Right renal pelvis (tissue), 4 donors: ENCODE results near the gene CR1. TPM values are rescaled to one million over a fixed set of nuclear protein-coding genes. Genes with fewer than 3 reads are reported as not detected.
"Not testable (repeated sequence)": the region's sequence is repeated elsewhere in the genome, so short reads cannot be mapped to it uniquely, and the experiment has no call there.

ENCODE experiments used
- DNase-seq, 4 donors: peaks; one replicate each; pipeline ENCODE4 v3.0.0-alpha.2; 2013; ENCODE audit warnings: low read depth in 4 of 4, low spot score in 3 of 4, missing footprints in 1 of 4
- polyA plus RNA-seq, 4 donors: library from polyadenylated mRNA; unstranded; fragments of 120-200 nt; gene quantifications; one replicate each; pipeline ENCODE4 v1.2.1, GENCODE V29; 2013; ENCODE audit not compliant: insufficient read length in 4 of 4

The CR1 gene
- polyA plus RNA-seq, 4 donors, result 18.1 to 25.3 (median 20.5) TPM

DNA sequence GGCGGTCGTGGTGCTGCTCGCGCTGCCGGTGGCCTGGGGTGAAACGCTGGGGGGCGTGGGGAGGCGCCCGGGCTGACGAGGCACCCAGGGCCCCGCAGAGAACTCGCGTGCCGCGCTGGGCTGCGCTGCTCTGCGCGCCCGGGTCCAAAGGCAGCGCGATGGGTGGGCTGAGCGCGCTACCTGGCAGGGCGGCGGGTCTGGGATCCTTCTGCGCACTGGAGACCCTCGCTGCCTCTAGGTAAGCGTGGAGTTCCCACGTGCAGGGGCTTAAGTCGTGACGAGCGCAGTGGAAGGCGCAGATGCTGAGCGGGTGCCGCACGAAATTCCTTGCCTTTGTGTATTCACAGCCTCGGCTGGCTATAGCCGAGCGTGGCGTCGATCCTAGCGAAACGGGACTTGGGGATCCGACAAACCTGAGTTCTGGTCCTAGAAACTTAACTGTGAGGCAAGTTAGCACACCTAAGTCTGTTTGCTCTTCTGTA lies 173.6 kb downstream of the CR1 start:
- DNase-seq, result no peak

DNA sequence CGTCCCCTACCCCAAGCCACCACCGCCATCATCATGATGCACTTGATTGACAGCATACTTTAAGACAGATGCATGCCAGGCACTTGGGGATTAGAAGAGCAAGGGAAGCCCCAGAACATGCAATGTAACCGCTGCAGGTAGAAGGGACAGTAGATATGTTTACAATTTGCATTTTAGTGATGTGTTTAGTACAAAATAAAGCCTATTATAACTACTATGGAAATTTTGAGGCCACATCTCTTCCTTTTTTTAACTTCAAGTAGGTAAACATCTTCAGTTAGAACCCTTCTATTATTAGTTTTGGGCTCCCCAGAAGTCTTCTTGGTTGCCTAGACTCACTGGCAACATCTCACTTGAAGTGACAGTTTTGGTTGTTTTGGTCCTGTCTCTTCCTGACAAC lies 174.2 kb downstream of the CR1 start:
- no peak for DNase-seq

DNA sequence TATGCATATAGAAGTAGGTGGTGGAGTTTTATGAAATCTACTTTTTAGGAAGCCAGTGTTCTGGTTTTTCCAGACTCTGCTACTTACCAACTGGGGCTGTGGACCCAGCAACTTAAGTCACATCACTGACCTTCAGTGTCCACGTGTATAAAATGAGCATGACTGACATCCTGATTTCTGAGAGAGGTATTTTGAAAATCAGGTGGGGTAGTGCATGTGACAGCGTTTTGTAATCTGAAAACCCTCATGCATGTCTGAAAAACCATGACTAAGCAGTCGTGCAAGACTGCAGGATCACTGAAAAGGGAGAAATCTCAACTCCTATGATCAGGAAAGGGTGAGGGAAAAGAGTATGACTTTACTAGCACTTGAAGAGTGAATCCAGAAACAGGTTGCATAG lies 175.0 kb downstream of the CR1 start:
- no peak for DNase-seq

DNA sequence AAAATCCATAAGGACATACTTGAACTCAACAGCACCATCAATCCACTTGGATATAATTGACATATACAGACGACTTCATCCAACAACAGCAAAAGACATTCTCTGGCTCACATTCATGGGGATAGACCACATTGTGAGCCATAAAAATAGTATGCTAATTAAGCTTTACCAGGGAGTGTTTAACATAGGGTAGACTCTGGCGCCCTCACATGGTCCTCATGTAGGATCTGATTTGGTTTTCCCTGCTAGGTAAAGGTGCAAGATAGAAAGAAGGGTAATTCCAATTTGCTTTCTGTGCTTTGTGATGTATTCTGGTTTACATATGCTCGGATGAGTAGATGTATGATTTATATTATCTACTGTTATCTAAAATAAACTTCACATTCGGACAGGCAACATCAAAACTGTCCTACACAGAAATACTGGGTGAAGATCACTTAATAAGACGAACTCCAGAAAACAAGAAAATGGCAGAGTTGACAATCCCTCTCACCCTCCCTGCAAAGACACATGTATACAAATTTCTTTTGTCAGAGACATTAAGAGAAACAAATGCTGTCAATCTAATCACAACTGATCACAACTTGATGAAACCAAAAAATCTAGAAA lies 176.7 kb downstream of the CR1 start:
- DNase-seq, result peak; percentile 15 to 20 (median 18)

DNA sequence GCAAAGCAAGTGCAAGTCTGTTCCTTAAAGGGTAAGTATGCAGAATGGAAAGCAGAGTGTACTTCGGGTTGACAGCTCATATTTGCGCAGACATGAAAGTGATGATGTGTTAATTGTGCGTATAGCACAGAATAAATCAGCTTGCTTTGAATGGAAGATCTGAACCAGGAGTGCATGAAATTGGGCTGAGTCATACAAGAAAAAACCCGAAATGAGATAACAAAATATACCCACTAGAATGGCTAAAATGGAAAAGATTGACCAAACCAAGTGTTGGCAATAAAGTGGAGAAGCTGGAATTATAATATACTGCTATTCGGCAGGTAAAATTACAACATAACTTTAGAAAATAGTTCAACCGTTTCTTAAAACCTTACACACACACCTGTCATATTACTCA lies 177.4 kb downstream of the CR1 start:
- no peak for DNase-seq

DNA sequence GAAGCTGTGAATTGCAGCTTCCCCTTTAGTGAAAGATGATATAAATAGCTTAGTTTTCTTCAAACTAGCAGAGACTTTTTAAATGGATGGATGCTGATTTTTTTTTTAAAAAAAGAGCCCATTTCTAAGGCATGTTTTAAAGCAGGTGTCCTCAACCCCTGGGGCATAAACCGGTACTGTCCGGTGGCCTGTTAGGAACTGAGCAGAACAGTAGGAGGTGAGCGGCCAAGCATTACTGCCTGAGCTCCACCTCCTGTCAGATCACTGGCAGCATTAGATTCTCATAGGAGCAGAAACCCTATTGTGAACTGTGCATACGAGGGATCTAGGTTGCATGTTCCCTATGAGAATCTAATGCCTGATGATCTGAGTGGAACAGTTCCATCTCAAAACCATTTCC lies 180.2 kb downstream of the CR1 start:
- no peak for DNase-seq

DNA sequence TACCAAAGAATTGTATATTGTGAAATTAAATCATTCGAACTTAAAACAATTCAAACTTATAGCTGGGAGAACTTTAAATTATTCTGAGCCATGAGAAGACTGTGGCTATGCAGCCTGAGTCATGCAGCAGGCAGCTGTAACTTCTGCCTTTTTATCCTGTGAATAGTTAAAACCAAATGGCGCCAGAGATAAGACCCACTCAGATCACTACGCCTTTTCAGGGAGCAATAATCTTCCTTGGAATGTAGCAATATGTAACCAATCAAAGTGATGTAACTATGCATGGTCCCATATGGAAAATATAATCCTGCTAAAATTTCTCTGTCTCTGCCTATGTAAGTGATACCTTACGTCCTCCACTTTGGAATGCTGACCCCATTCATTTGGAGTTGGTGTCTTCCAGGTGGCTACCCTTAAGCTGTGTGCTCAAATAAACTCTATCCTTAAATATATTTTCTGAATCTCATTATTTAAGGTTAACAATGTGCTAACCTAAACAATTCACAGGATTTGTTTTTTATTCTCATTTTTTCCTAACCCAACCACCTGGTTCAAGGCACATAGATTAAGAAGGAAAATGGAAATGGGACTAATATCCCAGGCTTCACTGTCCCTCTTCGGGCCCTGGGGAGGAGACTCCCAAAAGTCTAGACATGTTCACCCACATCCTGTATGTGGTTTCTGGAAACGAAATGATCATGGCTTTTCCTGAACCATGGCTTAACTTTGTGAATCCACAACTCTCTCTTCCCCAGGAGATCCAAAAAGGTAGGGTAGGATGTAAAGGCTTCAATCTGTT lies 184.8 kb downstream of the CR1 start:
- DNase-seq, result not testable (repeated sequence)

DNA sequence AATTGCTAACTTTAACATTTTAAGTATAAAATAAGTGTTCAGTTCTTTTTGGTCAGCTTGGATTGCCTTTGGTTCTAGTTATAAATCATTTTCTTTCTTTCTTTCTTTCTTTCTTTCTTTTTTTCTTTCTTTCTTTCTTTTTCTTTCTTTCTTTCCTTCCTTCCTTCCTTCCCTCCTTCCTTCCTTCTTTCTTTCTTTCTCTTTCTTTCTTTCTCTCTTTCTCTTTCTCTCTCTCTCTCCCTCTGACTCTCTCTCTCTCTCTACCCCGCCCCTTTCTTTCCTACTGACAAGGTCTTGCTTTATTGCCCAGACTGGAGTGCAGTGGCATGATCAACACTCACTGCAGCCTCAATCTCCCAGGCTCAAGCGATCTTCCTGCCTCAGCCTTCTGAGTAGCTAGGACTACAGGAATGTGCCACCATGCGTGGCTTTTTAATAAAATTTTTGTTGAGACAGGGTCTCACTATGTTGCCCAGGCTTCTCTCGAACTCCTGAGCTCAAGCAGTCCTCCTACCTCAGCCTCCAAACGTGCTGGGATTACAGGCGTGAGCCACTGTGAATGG lies 187.0 kb downstream of the CR1 start:
- DNase-seq, result not testable (repeated sequence)

DNA sequence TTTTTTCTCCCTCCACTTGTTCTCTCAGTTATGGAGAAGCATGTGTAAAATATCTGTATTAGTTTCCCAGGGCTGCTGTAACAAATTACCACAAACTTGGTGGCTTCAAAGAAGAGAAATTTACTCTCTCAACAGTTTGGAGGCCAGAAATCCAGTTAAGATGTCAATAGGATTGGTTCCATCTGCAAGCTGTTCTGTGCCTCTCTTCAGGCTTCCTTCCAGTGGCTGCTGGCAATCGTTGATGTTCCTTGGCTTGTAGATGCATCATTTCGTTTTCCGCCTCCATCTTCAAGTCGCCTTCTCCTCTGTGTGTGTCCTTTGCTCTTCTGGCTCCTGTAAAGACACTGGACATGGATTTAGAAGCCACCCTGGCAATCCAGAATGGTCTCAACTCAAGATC lies 194.6 kb downstream of the CR1 start:
- not testable (repeated sequence) for DNase-seq

DNA sequence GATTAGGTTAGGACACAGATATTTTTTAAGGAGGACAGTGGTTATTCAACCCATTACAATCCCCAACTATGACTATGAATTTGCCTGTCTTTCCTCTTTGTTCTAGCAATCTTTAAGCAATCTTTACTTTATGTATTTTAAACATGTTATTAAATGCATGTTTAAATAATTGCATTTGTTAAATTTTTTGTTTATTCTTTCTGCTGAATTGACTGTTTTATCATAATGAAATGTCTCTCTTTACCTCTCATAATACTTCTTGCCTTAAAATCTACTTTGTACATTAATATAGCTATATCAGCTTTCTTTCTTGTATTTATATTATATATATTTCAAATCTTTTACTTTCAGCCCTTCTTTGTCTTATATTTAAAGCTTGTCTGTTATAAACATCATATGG lies 195.1 kb downstream of the CR1 start:
- no peak for DNase-seq

Other genes starting within 250 kb of the CR1 start
- gene CD55, start 174.5 kb upstream of the CR1 start, polyA plus RNA-seq, result 10 to 100 TPM; 58.0 to 73.1 (median 67.1) TPM
- 1 to 10 TPM in 3 of 4 donors, under 1 TPM in 1; 0.90 to 2.5 (median 1.4) TPM for gene CR2, start 41.8 kb upstream of the CR1 start, polyA plus RNA-seq
- gene CR1L, start 149.0 kb downstream of the CR1 start, polyA plus RNA-seq, result 1 to 10 TPM in 1 of 4 donors, under 1 TPM in 2, not detected in 1; 0.86 to 1.1 (median 0.96) TPM